Mucosa of rectum (tissue), 2 donors: ENCODE data around the gene KLHL26.
"Not testable (repeated sequence)": the region's sequence is repeated elsewhere in the genome, so short reads cannot be mapped to it uniquely, and the experiment has no call there.

Source experiments
- H3K27ac ChIP-seq, 2 donors: one replicate each; pipeline ENCODE4 v1.7.0; 2013; ENCODE audit warnings: inconsistent platforms in 2 of 2, low read depth in 2 of 2, low read length in 2 of 2
- H3K27me3 ChIP-seq, 2 donors: one replicate each; pipeline ENCODE4 v1.7.0; 2013; ENCODE audit warnings: low read length in 2 of 2; ENCODE audit not compliant: control insufficient read depth in 2 of 2, insufficient read depth in 2 of 2
- H3K36me3 ChIP-seq, 2 donors: one replicate each; pipeline ENCODE4 v1.7.0; 2013; ENCODE audit warnings: low read length in 2 of 2; ENCODE audit not compliant: control insufficient read depth in 2 of 2, insufficient read depth in 2 of 2
- H3K4me1 ChIP-seq, 2 donors: one replicate each; pipeline ENCODE4 v1.7.0; 2013; ENCODE audit warnings: low read length in 2 of 2, mild to moderate bottlenecking in 1 of 2; ENCODE audit not compliant: control insufficient read depth in 2 of 2, insufficient read depth in 2 of 2
- H3K4me3 ChIP-seq, 2 donors: one replicate each; pipeline ENCODE4 v1.7.0; 2013; ENCODE audit warnings: low read length in 2 of 2
- H3K9ac ChIP-seq, 2 donors: one replicate each; pipeline ENCODE4 v1.7.0; 2013; ENCODE audit warnings: low read length in 2 of 2, low read depth in 1 of 2, mild to moderate bottlenecking in 1 of 2
- H3K9me3 ChIP-seq, 2 donors: one replicate each; pipeline ENCODE4 v1.7.0; 2013; ENCODE audit warnings: low read length in 2 of 2; ENCODE audit not compliant: control insufficient read depth in 2 of 2
- donor health status: healthy.
- donor health status: Normal muscosa, but diverticular disease.

The KLHL26 gene

DNA sequence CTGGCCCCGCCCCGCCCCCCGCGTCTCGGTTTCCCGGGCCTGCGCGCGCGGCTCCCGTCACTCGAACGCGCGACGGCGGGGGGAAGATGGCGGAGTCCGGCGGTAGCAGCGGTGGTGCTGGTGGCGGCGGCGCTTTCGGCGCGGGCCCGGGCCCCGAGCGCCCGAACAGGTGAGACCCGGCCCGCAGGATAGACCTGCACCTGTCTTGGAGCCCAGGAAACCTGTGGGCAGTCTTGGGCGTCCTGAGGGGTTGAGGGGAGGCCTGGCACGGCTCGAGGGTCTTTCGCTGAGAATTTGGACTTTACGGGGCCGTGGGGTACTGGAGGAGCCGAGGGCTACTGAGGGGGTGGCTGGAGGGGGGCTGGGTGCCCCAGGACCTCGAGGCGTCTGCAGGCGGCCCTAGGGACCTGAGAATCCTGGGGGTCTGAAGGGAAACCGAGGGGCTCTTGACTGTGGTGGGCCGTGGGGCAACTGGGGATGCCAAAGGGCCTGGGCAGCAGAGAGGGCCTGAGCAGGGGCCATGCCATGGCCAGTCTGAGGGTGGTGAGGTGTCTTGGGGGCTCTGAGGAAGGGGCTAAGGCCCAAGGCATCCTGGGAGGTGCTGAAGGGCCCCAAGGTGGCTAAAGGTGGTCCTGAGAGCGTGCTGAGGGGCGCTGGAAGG, at the start of gene KLHL26:
KLHL26 (plus strand) TSS at position 60 of the 661 bp plus-strand sequence; CDS start at position 87, 27 bp downstream.
- no peaks in the 10 kb centered on the region for H3K27me3 ChIP-seq

DNA sequence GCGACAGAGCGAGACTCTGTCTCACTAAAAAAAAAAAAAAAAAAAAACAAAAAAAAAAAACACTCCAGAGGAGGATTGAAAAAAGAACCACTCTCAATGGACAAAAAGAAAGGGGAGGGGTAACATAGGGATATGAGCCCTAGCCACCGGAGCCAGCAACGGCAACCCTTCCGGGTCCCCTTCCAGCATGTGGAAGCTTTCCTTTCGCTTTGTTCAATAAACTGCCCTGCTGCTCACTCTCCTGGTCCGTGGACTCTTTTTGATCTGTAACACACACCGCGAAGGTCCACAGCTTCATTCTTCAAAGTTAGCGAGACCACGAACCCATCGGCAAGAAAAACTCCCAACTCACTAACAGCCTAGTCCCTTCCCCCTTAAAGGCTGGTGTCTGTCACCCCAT, 49.3 kb upstream of the KLHL26 start:
- peak overlapping the region in 1 of 2 donors; percentile 79 for H3K4me3 ChIP-seq
- H3K36me3 ChIP-seq = peaks cover 5 to 6% of the 10 kb centered on the region in 2 donors
- H3K27ac ChIP-seq = peak overlapping the region in 1 of 2 donors; percentile 92
- no peaks in the 10 kb centered on the region for H3K27me3 ChIP-seq
- peaks cover 16 to 23% of the 10 kb centered on the region in 2 donors for H3K4me1 ChIP-seq
- H3K9ac ChIP-seq = no peak overlapping the region
- no peaks in the 10 kb centered on the region for H3K9me3 ChIP-seq

More for the DNA sequence above, at the start of gene KLHL26:
- no peaks in the 10 kb centered on the region for H3K36me3 ChIP-seq
- H3K4me1 ChIP-seq = peaks cover 19 to 21% of the 10 kb centered on the region in 2 donors
- peak within 1 kb of the TSS; percentile 75 to 84 for H3K9ac ChIP-seq
- H3K27ac ChIP-seq = peak within 1 kb of the TSS; percentile 76 to 84
- peak within 1 kb of the TSS; percentile 63 to 76 for H3K4me3 ChIP-seq
- no peaks in the 10 kb centered on the region for H3K9me3 ChIP-seq

DNA sequence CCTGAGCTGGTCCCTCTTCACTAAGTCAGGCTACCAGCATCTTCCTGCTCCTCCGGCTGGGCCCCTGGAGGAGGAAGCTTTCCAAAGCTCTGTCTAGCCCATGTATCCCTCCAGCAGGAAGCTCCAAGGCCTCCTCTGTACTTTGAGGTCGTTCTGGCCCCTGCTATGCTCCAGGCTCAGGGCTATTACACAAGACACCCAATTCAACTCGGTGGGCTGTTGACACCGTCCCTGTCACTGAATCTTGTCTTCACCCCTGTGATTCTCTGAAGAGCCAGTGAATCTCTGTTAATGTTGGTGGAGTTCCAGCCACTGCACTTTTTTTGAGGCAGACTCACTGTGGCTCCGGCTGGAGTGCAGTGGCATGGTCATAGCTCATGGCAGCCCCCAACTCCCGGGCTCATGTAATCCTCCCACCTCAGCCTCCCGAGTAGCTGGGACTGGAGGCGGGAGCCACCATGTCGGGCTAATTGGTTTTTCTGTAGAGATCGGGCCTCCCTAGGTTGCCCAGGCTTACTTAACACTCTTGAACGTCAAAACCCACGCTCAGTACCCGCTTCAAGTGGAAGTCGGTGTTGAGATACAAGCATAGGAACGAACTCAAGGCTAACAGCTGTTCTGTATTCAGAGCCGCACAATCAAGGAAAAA, 48.7 kb upstream of the KLHL26 start:
- Histone ChIP-seq H3K27me3 (no peaks in the 10 kb centered on the region), H3K9me3 (no peaks in the 10 kb centered on the region), H3K4me1 (peaks cover 16 to 23% of the 10 kb centered on the region in 2 donors), H3K27ac (peak overlapping the region; percentile 82 to 92), H3K9ac (peak overlapping the region; percentile 79 to 80), H3K36me3 (peaks cover 5 to 6% of the 10 kb centered on the region in 2 donors), H3K4me3 (peak overlapping the region; percentile 79 to 86)

DNA sequence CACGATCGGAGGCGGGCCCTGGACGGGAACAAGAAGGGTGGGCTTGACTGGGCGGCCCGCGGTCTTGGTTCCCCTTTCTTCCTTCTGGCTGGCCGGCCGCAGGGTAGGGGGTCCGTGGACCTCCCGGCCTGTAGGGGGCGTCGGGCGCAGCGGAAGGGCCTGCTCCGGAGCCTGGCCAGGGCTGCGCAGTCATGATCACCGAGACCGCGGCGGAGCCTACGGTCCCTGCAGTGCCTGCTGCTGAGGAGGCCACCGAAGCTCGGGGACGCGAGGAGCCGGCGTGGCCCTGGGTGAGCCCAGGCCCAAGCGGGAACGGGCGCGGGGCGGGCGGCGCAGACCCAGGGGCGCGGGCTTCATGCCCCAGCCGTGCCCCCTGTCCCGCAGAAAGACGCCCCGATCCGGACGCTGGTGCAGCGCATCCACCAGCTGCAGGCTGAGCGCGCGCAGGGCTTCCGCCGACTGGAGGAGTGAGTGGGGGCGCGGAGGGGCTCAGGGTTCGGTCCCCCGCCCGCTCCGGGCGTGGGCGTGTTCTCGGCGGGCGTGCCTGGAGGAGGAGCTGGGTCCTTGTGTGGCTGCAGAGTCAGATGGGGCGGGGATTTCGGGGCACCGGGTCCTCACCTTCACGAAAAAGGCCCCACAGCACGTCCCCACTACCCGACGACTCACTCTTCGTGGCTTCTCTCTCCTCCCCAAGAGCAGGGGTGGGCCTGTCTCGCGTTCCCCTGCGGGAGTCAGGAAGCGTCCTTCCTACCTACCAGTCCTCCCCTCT, 48.0 kb upstream of the KLHL26 start, which contains the start of gene REX1BD:
REX1BD (plus strand) TSS at position 188 of the 769 bp plus-strand sequence; CDS start at position 192, 4 bp downstream.
- peak within 1 kb of the TSS; percentile 79 to 80 for H3K9ac ChIP-seq
- no peaks in the 10 kb centered on the region for H3K27me3 ChIP-seq
- H3K9me3 ChIP-seq = no peaks in the 10 kb centered on the region
- H3K27ac ChIP-seq = peak within 1 kb of the TSS; percentile 82 to 92
- H3K36me3 ChIP-seq = peaks cover 5 to 6% of the 10 kb centered on the region in 2 donors
- H3K4me1 ChIP-seq = peaks cover 16 to 23% of the 10 kb centered on the region in 2 donors
- peak within 1 kb of the TSS; percentile 79 to 86 for H3K4me3 ChIP-seq

- H3K4me3 ChIP-seq = peak overlapping the region; percentile 79 to 86
- H3K4me1 ChIP-seq = peaks cover 23 to 26% of the 10 kb centered on the region in 2 donors
- H3K27ac ChIP-seq = peak overlapping the region; percentile 82 to 92
- H3K9me3 ChIP-seq = no peaks in the 10 kb centered on the region
- H3K9ac ChIP-seq = peak overlapping the region; percentile 79 to 80
- H3K27me3 ChIP-seq = no peaks in the 10 kb centered on the region
- H3K36me3 ChIP-seq = peaks cover 5 to 6% of the 10 kb centered on the region in 2 donors
These were observed 47.2 kb upstream of the KLHL26 start for GRCh38 chr19:18589380-18590272.

GRCh38 chr19:18590273-18591272, 46.3 kb upstream of the KLHL26 start:
- Histone ChIP-seq H3K4me1 (peaks cover 26 to 30% of the 10 kb centered on the region in 2 donors), H3K4me3 (peak overlapping the region in 1 of 2 donors; percentile 79), H3K27me3 (peaks cover 0 to 3% of the 10 kb centered on the region in 2 donors), H3K9me3 (no peaks in the 10 kb centered on the region), H3K36me3 (peaks cover 5 to 6% of the 10 kb centered on the region in 2 donors), H3K9ac (no peak overlapping the region), H3K27ac (no peak overlapping the region)

- no peak overlapping the region for H3K9ac ChIP-seq
- H3K4me1 ChIP-seq = peaks cover 26 to 30% of the 10 kb centered on the region in 2 donors
- H3K27me3 ChIP-seq = peaks cover under 1 to 9% of the 10 kb centered on the region in 2 donors
- H3K27ac ChIP-seq = no peak overlapping the region
- no peaks in the 10 kb centered on the region for H3K9me3 ChIP-seq
- H3K4me3 ChIP-seq = no peak overlapping the region
- H3K36me3 ChIP-seq = peaks cover 5 to 6% of the 10 kb centered on the region in 2 donors
These were observed 45.0 kb upstream of the KLHL26 start for GRCh38 chr19:18591735-18592385.

GRCh38 chr19:18592732-18593131, 44.1 kb upstream of the KLHL26 start:
- not testable (repeated sequence) for H3K27ac ChIP-seq, H3K27me3 ChIP-seq, H3K9ac ChIP-seq, H3K4me3 ChIP-seq, H3K36me3 ChIP-seq, H3K9me3 ChIP-seq
- H3K4me1 ChIP-seq = peaks cover 26 to 30% of the 10 kb centered on the region in 2 donors
